ENCODE measurements around the gene GMDS.

The GMDS gene

GRCh38 chr6:2237001-2237400 is 8.4 kb downstream of the GMDS start:
- DNase-seq, result no peak

DNA sequence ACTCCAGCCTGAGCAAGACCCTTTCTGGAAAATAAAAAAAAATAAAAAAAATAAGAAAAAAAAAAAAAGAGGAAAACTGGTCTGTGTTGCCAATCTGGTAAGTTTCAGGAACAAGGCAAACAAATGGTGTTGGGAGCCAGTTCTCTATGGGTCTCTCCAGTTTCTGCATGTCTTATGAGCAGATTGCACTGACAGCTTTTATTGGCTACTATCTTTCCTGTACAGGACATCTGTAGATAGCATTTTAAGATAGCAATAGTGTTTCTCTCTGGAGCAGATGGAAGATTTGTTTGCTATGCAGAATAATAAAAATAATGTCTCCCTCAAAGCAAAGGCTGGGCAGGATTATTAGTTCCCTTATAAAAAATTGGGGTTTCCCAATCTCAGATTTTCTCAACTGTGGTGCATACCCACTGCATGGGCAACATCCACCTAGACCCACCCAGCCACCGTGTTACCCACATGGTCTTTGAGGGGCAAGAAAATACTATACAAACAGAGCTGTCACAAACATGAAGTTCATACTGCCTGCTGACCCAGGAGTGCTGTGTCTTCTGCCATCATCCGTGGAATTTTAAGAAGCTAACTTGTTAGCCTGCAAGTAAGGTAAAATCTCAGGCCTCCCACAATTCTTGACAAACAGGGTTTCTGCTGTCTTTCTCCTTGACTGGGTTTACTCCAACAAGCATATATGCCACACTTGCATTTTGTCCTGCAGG is 9.5 kb downstream of the GMDS start:
- no peak for DNase-seq

- no peak for DNase-seq
These were observed 13.0 kb downstream of the GMDS start for GRCh38 chr6:2232445-2232844.

GRCh38 chr6:2231438-2231837 is 14.0 kb downstream of the GMDS start:
- no peak for DNase-seq

- no peak for DNase-seq
These were observed 14.6 kb downstream of the GMDS start for GRCh38 chr6:2230659-2231277.

GRCh38 chr6:2229742-2230141 is 15.7 kb downstream of the GMDS start:
- no peak for DNase-seq

DNA sequence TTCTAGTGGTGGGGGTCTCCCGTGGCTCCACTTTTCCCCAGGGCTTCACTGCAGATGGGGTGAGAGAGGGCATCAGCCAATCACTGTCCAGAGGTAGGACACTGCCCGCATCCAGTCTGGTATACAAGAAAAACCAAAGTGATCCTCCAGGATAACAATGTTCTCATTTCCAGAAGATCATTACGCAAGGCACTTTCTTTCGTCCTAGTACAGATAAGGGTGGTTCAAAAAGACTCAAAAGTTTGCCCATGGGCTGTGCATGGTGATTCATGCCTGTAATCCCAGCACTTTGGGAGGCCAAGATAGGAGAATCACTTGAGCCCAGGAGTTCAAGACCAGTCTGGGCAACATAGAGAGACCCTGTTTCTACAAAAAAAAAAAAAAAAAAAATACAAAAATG is 16.4 kb downstream of the GMDS start:
- no peak for DNase-seq

DNA sequence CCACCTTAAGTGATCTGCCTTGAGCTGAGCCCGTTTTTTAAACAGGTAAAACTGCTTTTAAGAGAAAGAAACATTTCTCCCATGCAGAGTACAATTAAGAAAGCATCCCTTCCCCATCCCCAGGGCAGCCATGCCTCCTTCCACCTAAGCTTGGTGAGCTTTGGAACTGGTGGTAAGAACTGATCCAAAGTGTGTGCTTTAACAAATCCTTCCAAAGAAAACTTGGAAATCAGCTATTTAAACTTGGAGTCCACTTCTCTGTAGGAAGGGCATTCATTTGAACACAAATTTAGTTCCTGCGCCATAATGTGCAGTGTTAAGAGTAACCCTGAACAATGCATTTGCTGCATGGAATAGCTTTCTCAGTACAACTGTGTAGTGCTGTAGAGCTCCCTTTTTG is 17.0 kb downstream of the GMDS start:
- no peak for DNase-seq

DNA sequence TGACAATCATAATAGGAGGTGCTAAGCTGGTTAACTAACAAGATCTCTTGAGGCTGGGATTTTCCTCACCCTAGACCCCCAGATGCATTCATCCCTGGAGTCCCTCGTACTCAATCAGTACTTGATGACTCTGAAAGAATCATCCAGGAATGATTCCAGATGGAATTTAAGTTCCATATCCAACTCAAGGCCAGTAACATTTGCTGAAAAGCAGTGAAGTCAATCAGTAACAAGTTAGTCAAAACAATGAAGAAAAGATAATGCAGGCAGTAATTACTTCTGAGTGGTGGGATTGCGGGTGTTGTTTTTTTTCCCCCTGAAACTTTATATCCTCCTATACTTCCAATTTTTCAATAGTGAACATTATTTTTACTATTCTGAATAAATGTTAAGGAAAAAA is 18.6 kb downstream of the GMDS start:
- no peak for DNase-seq

GRCh38 chr6:2225422-2226392 is 19.7 kb downstream of the GMDS start:
- DNase-seq, result no peak

- no peak for DNase-seq
These were observed 20.5 kb downstream of the GMDS start for GRCh38 chr6:2224847-2225382.

DNA sequence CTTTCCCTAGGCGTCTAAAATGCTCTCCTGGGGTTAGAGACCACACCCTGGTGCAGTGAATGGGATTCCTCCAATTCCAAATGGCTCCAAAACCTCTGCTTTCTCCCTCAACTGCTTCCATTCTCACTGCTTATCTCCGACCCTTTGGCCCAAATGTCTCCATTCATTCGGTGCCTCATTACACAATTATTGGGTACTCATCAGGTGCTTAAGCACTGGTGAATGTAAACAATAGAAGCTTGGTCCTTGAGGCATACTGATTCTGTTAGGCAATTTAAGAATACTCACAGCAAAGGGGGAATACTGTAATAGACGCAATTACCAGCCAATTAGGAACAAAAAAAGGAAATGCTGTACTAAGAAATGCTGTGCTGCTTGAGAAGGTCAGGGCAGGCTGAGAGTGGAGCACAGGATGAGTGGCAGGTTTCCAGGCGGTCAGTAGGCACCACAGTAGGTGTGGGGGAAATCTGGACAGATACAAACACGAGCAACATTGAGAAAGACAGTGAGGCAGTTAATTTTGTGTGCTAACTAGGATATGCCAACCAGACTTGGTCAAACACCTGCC is 23.0 kb downstream of the GMDS start:
- no peak for DNase-seq

DNA sequence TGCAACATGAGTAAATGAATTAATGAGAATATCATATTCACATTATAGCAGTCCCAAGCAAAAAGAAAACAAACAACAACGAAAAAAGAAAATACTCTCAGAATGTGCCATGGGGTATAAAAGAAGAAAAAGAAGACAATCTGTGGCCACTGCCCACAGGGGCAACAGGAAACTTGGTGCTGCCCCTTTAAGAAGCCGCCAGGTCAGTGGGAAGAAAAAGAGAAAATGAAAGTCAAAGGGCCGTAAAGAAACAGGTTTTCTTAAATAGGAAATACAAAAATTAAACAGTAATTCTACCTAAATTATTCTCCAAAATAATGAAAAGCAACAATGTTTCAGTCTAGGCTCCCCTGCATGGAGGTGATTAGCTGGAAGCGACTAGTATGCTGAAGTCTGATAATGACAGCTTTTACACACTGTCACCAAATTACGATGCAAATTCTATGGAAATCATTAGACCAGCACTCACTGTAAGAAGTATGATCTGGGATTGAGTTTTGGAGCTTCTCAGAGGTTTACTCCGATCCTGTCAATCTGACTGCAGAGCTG is 23.6 kb downstream of the GMDS start:
- DNase-seq, result no peak

GRCh38 chr6:2220154-2220553 is 25.3 kb downstream of the GMDS start:
- DNase-seq, result no peak

DNA sequence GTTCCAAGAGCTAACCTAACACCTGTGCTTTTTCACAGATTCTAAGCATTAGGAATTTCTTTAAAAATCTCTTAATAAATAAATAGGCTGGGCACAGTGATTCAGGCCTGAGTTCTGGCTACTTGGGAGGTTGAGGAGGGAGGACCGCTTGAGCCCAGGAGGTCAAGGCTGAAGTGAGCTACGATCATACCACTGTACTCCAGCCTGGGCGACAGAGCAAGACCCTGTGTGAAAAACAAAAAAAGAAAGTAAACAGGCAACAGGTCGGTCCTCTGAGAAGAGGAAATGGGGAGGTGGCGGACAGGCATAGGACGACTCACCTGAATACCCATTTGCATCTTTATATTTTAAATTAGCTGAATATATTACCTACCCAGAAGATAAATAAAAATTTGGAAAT is 26.5 kb downstream of the GMDS start:
- no peak for DNase-seq

GRCh38 chr6:2216794-2217383 is 28.5 kb downstream of the GMDS start:
- no peak for DNase-seq

DNA sequence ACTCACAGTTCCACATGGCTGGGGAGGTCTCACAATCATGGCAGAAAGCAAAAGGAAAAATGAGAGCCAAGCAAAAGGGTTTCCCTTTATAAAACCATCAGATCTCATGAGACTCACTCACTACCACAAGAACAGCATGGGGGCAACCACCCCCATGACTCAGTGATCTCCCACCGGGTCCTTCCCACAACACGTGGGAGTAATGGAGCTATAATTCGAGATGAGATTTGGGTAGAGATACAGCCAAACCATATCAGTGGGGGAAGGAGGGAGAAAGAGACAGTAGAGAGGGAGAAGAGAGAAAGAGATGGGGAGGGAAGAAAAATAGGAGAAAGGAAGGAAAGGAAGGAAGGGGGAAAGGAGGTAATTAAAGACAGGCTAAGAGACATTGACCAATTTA is 30.1 kb downstream of the GMDS start:
- DNase-seq, result no peak

DNA sequence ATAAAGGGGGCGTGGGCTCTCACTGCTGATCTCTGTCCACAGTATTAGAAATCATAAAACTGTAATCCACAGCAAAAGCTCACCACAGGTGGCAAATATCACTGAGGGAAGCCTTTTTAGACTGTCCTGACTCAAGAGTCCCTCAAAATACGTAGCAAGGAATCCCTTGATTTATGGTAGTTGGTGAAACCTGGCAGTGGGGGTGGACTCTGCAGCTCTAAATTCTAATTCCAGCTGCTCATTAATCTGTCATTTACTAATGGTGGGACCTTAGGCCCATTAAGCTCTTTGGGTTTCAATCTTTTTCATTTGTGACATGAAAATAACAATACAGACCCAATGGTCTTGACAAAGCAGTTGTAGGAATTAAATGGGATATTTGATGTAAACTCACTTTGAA is 32.3 kb downstream of the GMDS start:
- no peak for DNase-seq

DNA sequence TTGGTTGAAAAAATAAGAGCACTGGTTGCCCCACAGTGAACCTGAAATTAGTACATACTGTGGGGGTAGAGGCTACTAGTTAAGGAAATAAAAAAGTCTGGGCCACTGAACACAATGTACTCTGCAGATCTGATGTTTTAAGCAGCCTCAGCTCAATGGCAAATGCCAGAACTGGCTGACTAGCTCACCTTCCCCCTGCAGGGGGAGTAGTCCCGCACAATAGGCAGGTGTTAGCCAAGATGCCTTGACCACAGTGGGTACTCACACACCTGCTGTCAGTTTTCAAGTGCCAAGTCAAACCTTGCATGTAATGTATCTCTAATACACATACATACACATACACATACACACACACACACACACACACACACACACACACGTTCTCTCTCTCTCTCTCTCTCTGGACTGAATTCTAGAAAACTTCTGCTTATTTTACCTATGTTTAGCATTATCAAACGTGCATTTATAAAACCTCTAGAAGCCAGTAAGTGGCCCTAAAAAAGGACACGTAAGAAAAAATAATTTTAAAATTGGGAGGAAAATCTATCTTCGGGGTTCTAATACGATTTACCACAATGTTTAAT is 36.1 kb downstream of the GMDS start:
- DNase-seq, result no peak

DNA sequence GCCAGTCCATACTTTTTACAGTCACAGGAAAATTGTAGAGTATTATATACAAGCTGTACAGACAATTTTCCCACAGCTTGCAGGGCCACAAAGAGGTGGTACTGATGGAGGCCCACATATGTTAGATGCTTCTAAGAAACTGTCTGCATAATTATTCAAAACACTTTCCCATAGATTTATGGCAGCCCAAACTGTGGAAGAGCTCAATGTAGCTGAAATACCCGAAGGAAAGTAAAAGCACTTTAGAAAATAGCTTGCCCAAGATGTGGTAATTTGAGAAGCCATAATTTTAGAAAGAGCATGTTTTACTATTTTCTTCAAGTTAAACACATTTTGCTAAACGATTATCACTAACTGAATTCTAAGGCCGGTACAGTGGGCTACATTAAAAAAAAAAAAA is 36.9 kb downstream of the GMDS start:
- no peak for DNase-seq

GRCh38 chr6:2205396-2205795 is 40.0 kb downstream of the GMDS start:
- no peak for DNase-seq

- no peak for DNase-seq
These were observed 41.1 kb downstream of the GMDS start for GRCh38 chr6:2204272-2204671.

Measured in NCI-H1436 treated with DMSO at 0.1 percent for 48 hours (cell line).